HEK293 (cell line): Measurements from ENCODE around the gene AP3S2.

Source experiments
- CTCF ChIA-PET: fragments of 350-600 bp; formaldehyde crosslinking; extraction: SDS; loops from one replicate; lab custom pipeline; 2021; ENCODE audit warnings: antibody characterized with exemption; lab: Yijun Ruan, JAX
- POLR2A ChIA-PET: fragments of 300-600 bp; formaldehyde crosslinking; extraction: SDS; loops from one replicate; lab custom pipeline; 2020; ENCODE audit warnings: antibody characterized with exemption, inconsistent platforms; lab: Yijun Ruan, JAX
- H3K27ac ChIP-seq: fragments of 200-500 bp; sonication (Bioruptor generic); 2 replicates; pipeline ENCODE4 v1.5.1; 2014; ENCODE audit warnings: low read depth, low read length, control low read depth, inconsistent platforms; ENCODE audit errors: extremely low read depth
- H3K36me3 ChIP-seq, 2 experiments: fragments of 200-500 bp in 1 of 2; sonication (Bioruptor generic) in 1 of 2; 1 replicate in 1 of 2; 2 replicates in 1 of 2; pipeline ENCODE4 v1.5.1; 2014 to 2017; ENCODE audit warnings: inconsistent platforms in 2 of 2, low read length in 2 of 2; ENCODE audit not compliant: control insufficient read depth in 2 of 2, insufficient read depth in 1 of 2
- H3K4me1 ChIP-seq: fragments of 200-500 bp; sonication (Bioruptor generic); 2 replicates; pipeline ENCODE4 v1.5.1; 2014; ENCODE audit warnings: mild to moderate bottlenecking, low read length, inconsistent platforms; ENCODE audit not compliant: control insufficient read depth, insufficient read depth
- H3K4me3 ChIP-seq: 2 replicates; pipeline ENCODE4 v1.5.1; 2011; ENCODE audit warnings: low read depth, mild to moderate bottlenecking, control low read depth, low read length, moderate library complexity
- H3K9me3 ChIP-seq: fragments of 200-500 bp; sonication (Bioruptor generic); 2 replicates; pipeline ENCODE4 v1.5.1; 2014; ENCODE audit warnings: low read depth, low read length, inconsistent platforms; ENCODE audit not compliant: control insufficient read depth, insufficient read depth
- AEBP2 ChIP-seq: fragments of 450-650 bp; formaldehyde crosslinking; IDR thresholded peaks from 2 replicates; pipeline ENCODE4 v1.5.1; 2016; ENCODE audit warnings: missing biosample characterization, missing genetic modification characterization, borderline replicate concordance
- GLIS2 ChIP-seq: fragments of 450-650 bp; formaldehyde crosslinking; IDR thresholded peaks from 2 replicates; pipeline ENCODE4 v1.5.1; 2016; ENCODE audit warnings: missing biosample characterization, missing genetic modification characterization
- OVOL3 ChIP-seq: fragments of 450-650 bp; formaldehyde crosslinking; IDR thresholded peaks from 2 replicates; pipeline ENCODE4 v1.5.1; 2016; ENCODE audit warnings: missing biosample characterization, missing genetic modification characterization
- PATZ1 ChIP-seq: fragments of 450-650 bp; formaldehyde crosslinking; IDR thresholded peaks from 2 replicates; pipeline ENCODE4 v1.5.1; 2016; ENCODE audit warnings: missing biosample characterization, missing genetic modification characterization
- PBX3 ChIP-seq: sonication (generic); formaldehyde crosslinking; IDR thresholded peaks from 2 replicates; pipeline ENCODE4 v1.8.1; 2022; ENCODE audit warnings: mild to moderate bottlenecking, moderate library complexity, missing genetic modification reagents
- PRDM10 ChIP-seq: fragments of 450-650 bp; formaldehyde crosslinking; IDR thresholded peaks from 2 replicates; pipeline ENCODE4 v1.5.1; 2016; ENCODE audit warnings: missing biosample characterization, missing genetic modification characterization
- YY2 ChIP-seq: fragments of 450-650 bp; formaldehyde crosslinking; IDR thresholded peaks from 2 replicates; pipeline ENCODE4 v1.5.1; 2016; ENCODE audit warnings: missing biosample characterization, missing genetic modification characterization
- ZBTB10 ChIP-seq: fragments of 450-650 bp; formaldehyde crosslinking; IDR thresholded peaks from 2 replicates; pipeline ENCODE4 v1.5.1; 2016; ENCODE audit warnings: missing biosample characterization, missing genetic modification characterization
- ZBTB11 ChIP-seq: fragments of 450-650 bp; formaldehyde crosslinking; conservative IDR thresholded peaks from 2 replicates; pipeline ENCODE4 v1.5.1; 2016; ENCODE audit warnings: low read depth, missing biosample characterization, missing genetic modification characterization
- ZIC2 ChIP-seq: fragments of 450-650 bp; formaldehyde crosslinking; IDR thresholded peaks from 2 replicates; pipeline ENCODE4 v1.5.1; 2016; ENCODE audit warnings: missing biosample characterization, missing genetic modification characterization
- ZNF133 ChIP-seq: fragments of 450-650 bp; formaldehyde crosslinking; IDR thresholded peaks from 2 replicates; pipeline ENCODE4 v1.5.1; 2016; ENCODE audit warnings: missing biosample characterization, missing genetic modification characterization
- ZNF23 ChIP-seq: fragments of 450-650 bp; formaldehyde crosslinking; IDR thresholded peaks from 2 replicates; pipeline ENCODE4 v1.5.1; 2016; ENCODE audit warnings: missing biosample characterization, missing genetic modification characterization, borderline replicate concordance
- ZNF341 ChIP-seq: fragments of 450-650 bp; formaldehyde crosslinking; IDR thresholded peaks from 2 replicates; pipeline ENCODE4; 2016; ENCODE audit warnings: low read depth, missing biosample characterization, missing genetic modification characterization
- ZNF449 ChIP-seq: fragments of 450-650 bp; formaldehyde crosslinking; IDR thresholded peaks from 2 replicates; pipeline ENCODE4 v1.5.1; 2017; ENCODE audit warnings: missing biosample characterization, mild to moderate bottlenecking, missing genetic modification characterization, moderate library complexity
- ZNF660 ChIP-seq: fragments of 450-650 bp; IDR thresholded peaks from 2 replicates; pipeline ENCODE4 v1.5.1; 2018; ENCODE audit warnings: missing biosample characterization, mild to moderate bottlenecking, missing genetic modification characterization
- ZNF76 ChIP-seq: fragments of 450-650 bp; formaldehyde crosslinking; IDR thresholded peaks from 2 replicates; pipeline ENCODE4; 2016; ENCODE audit warnings: low read depth, missing biosample characterization, missing genetic modification characterization, borderline replicate concordance
- ZNF837 ChIP-seq: fragments of 450-650 bp; formaldehyde crosslinking; IDR thresholded peaks from 2 replicates; pipeline ENCODE4 v1.5.1; 2016; ENCODE audit warnings: missing biosample characterization, missing genetic modification characterization

The AP3S2 gene

GRCh38 chr15:89912674-89913396 lies 19.0 kb upstream of the AP3S2 start, which contains the start of gene ARPIN:
ARPIN (minus strand) TSS chr15:89912952; CDS start chr15:89912835, 117 bp downstream.
- Histone ChIP-seq H3K4me3 (peak within 1 kb of the TSS; percentile 73), H3K9me3 (no peaks in the 10 kb centered on the region), H3K4me1 (peaks cover 14% of the 10 kb centered on the region), H3K36me3 (peaks cover 6 to 23% of the 10 kb centered on the region in 2 experiments; a peak in 2 of 3 replicates), H3K27ac (peak within 1 kb of the TSS; percentile 91)
- POLR2A ChIA-PET = interaction anchor here (0.5 to 2.7 kb wide), 16 partner anchors 10 to 338 kb away, joined by 3 to 32 read pairs (median 4); partner anchors contain the start of genes AP3S2, IDH2 and TICRR
- CTCF ChIA-PET = interaction anchor here (0.5 to 2.7 kb wide), 7 partner anchors 9 to 59 kb away, joined by 3 to 7 read pairs (median 4); no protein-coding TSS in a partner anchor
- TF ChIP-seq PRDM10 (tag by site-specific recombination) (peak; percentile 62), ZBTB11 (tag by site-specific recombination) (peak; percentile 64), ZNF76 (tag by site-specific recombination) (peak; percentile 32; the same call in 1 of the 2 replicates), AEBP2 (tag by site-specific recombination) (no peak), OVOL3 (tag by site-specific recombination) (no peak), ZIC2 (tag by site-specific recombination) (peak; percentile 37), ZNF23 (tag by site-specific recombination) (no peak), ZNF837 (no peak), PATZ1 (tag by site-specific recombination) (0 out of 2 replicates have a peak, but pooled peaks have one; percentile 39), GLIS2 (tag by site-specific recombination) (peak; percentile 45), ZNF341 (tag by site-specific recombination) (peak; percentile 89), ZBTB10 (tag by site-specific recombination) (0 out of 2 replicates have a peak, but pooled peaks have one; percentile 37), ZNF660 (tag by site-specific recombination) (peak; percentile 79; the same call in 1 of the 2 replicates), ZNF449 (tag by site-specific recombination) (peak; percentile 84), ZNF133 (no peak), YY2 (0 out of 2 replicates have a peak, but pooled peaks have one; percentile 25), PBX3 (CRISPR knock-in tag) (peak; percentile 80; the same call in 1 of the 2 replicates)
